Karpas-422 (cell line): ENCODE data around the gene PIAS1. TPM values are rescaled to one million over a fixed set of nuclear protein-coding genes. Genes with fewer than 3 reads are reported as not detected.
"Not testable (repeated sequence)": the region's sequence is repeated elsewhere in the genome, so short reads cannot be mapped to it uniquely, and the experiment has no call there.

Experiments
- DNase-seq: peaks from one replicate; pipeline ENCODE4 v3.0.0-alpha.2; 2015
- H2AFZ ChIP-seq: fragments of 200-600 bp; sonication (generic); 2 replicates; pipeline ENCODE4 v1.6.1; 2014; ENCODE audit warnings: antibody characterized with exemption, low read length, mixed read lengths
- H3K27ac ChIP-seq: fragments of 200-600 bp; sonication (generic); 2 replicates; pipeline ENCODE4 v1.5.1; 2014; ENCODE audit warnings: mild to moderate bottlenecking, low read length, moderate library complexity
- H3K27me3 ChIP-seq: fragments of 200-600 bp; sonication (generic); 2 replicates; pipeline ENCODE4 v1.6.1; 2014; ENCODE audit warnings: low read length, mixed read lengths
- H3K36me3 ChIP-seq: fragments of 200-600 bp; sonication (generic); 2 replicates; pipeline ENCODE4 v1.6.1; 2014; ENCODE audit warnings: low read length, mixed read lengths; ENCODE audit not compliant: insufficient read depth
- H3K4me1 ChIP-seq: fragments of 200-600 bp; sonication (generic); 2 replicates; pipeline ENCODE4 v1.6.1; 2014; ENCODE audit warnings: mild to moderate bottlenecking, low read length, mixed read lengths
- H3K4me2 ChIP-seq: fragments of 200-600 bp; sonication (generic); 2 replicates; pipeline ENCODE4 v1.6.1; 2014; ENCODE audit warnings: low read length, low read depth, mild to moderate bottlenecking; ENCODE audit not compliant: poor library complexity, severe bottlenecking
- H3K4me3 ChIP-seq: fragments of 200-600 bp; sonication (generic); 2 replicates; pipeline ENCODE4 v1.5.1; 2014; ENCODE audit warnings: mild to moderate bottlenecking, antibody characterized with exemption, low read length, mixed read lengths
- H3K79me2 ChIP-seq: fragments of 200-600 bp; sonication (generic); 2 replicates; pipeline ENCODE4 v1.6.1; 2014; ENCODE audit warnings: mild to moderate bottlenecking, low read length, mixed read lengths
- H3K9ac ChIP-seq: fragments of 200-600 bp; sonication (generic); 2 replicates; pipeline ENCODE4 v1.6.0; 2014; ENCODE audit warnings: low read length
- H3K9me2 ChIP-seq: fragments of 200-600 bp; sonication (generic), shearing (Covaris generic); replicated peaks from 2 replicates; pipeline ENCODE4 v1.6.0; 2014; ENCODE audit warnings: mild to moderate bottlenecking, low read length, moderate library complexity; ENCODE audit not compliant: insufficient read depth
- H3K9me3 ChIP-seq: fragments of 300-700, 200-600 bp; sonication (generic); 2 replicates; pipeline ENCODE4 v1.6.1; 2014; ENCODE audit warnings: low read length, mixed read lengths
- H4K20me1 ChIP-seq: fragments of 200-600 bp; sonication (generic); 2 replicates; pipeline ENCODE4 v1.6.1; 2014; ENCODE audit warnings: mild to moderate bottlenecking, antibody characterized with exemption, low read length, low read depth; ENCODE audit not compliant: insufficient read depth
- total RNA-seq: library from RNA; depleted of rRNA; stranded (reverse); fragments of >200 nt; shearing (Covaris generic); gene quantifications from 2 replicates; pipeline ENCODE4 v1.2.3, GENCODE V29; 2014; ENCODE audit warnings: low replicate concordance

Gene PIAS1
- total RNA-seq, 1 experiment from 2014 or later, result 106 TPM

- Histone ChIP-seq H3K36me3 (no peaks in the 10 kb centered on the region), H3K9me2 (no peaks in the 10 kb centered on the region), H3K4me1 (peaks cover 31% of the 10 kb centered on the region), H3K9ac (no peak overlapping the region), H3K27me3 (no peaks in the 10 kb centered on the region), H3K79me2 (peaks cover 38% of the 10 kb centered on the region), H3K27ac (no peak overlapping the region), H2AFZ (no peak overlapping the region), H3K4me2 (no peak overlapping the region), H3K4me3 (no peak overlapping the region), H3K9me3 (no peaks in the 10 kb centered on the region), H4K20me1 (peaks cover 29% of the 10 kb centered on the region)
- DNase-seq, result no peak
Observed at GRCh38 chr15:68053001-68053400, 1.1 kb upstream of the PIAS1 start.

- peaks cover 39% of the 10 kb centered on the region for H4K20me1 ChIP-seq
- peak overlapping the region; percentile 88 for H3K4me2 ChIP-seq
- no peak overlapping the region for H2AFZ ChIP-seq
- H3K27ac ChIP-seq, result peak overlapping the region; percentile 82
- no peaks in the 10 kb centered on the region for H3K9me2 ChIP-seq
- H3K4me1 ChIP-seq, result peaks cover 32% of the 10 kb centered on the region
- DNase-seq, result peak; percentile 70
- H3K9me3 ChIP-seq, result no peaks in the 10 kb centered on the region
- H3K4me3 ChIP-seq, result peak overlapping the region; percentile 95
- peak overlapping the region; percentile 87 for H3K9ac ChIP-seq
- no peaks in the 10 kb centered on the region for H3K27me3 ChIP-seq
- no peaks in the 10 kb centered on the region for H3K36me3 ChIP-seq
- H3K79me2 ChIP-seq, result peaks cover 56% of the 10 kb centered on the region
Observed at GRCh38 chr15:68054628-68055223, 611 bp downstream of the PIAS1 start.

- Histone ChIP-seq H3K27ac (peak overlapping the region; percentile 82), H4K20me1 (peaks cover 44% of the 10 kb centered on the region), H3K27me3 (no peaks in the 10 kb centered on the region), H3K79me2 (peaks cover 61% of the 10 kb centered on the region), H3K4me2 (peak overlapping the region; percentile 88), H2AFZ (no peak overlapping the region), H3K36me3 (no peaks in the 10 kb centered on the region), H3K4me3 (peak overlapping the region; percentile 95), H3K9me3 (no peaks in the 10 kb centered on the region), H3K4me1 (peaks cover 32% of the 10 kb centered on the region), H3K9ac (peak overlapping the region; percentile 87), H3K9me2 (no peaks in the 10 kb centered on the region)
- DNase-seq, result peak; percentile 91
Observed at GRCh38 chr15:68055224-68055705, 1.1 kb downstream of the PIAS1 start.

- Histone ChIP-seq H3K4me1 (peaks cover 36% of the 10 kb centered on the region), H3K79me2 (peaks cover 71% of the 10 kb centered on the region), H2AFZ (no peak overlapping the region), H3K9ac (peak overlapping the region; percentile 61), H3K9me3 (no peaks in the 10 kb centered on the region), H3K36me3 (no peaks in the 10 kb centered on the region), H4K20me1 (peaks cover 44% of the 10 kb centered on the region), H3K27ac (peak overlapping the region; percentile 82), H3K4me2 (peak overlapping the region; percentile 88), H3K4me3 (peak overlapping the region; percentile 95), H3K27me3 (no peaks in the 10 kb centered on the region), H3K9me2 (no peaks in the 10 kb centered on the region)
- DNase-seq, result peak; percentile 61
Observed at GRCh38 chr15:68056097-68056865, 2.2 kb downstream of the PIAS1 start.

- no peak for DNase-seq
- Histone ChIP-seq H3K4me3 (peak overlapping the region; percentile 95), H3K9ac (peak overlapping the region; percentile 61), H3K4me1 (peaks cover 44% of the 10 kb centered on the region), H4K20me1 (peaks cover 44% of the 10 kb centered on the region), H3K9me2 (no peaks in the 10 kb centered on the region), H3K27me3 (no peaks in the 10 kb centered on the region), H3K4me2 (peak overlapping the region; percentile 88), H3K9me3 (no peaks in the 10 kb centered on the region), H2AFZ (no peak overlapping the region), H3K27ac (peak overlapping the region; percentile 82), H3K79me2 (peaks cover 79% of the 10 kb centered on the region), H3K36me3 (no peaks in the 10 kb centered on the region)
Observed at GRCh38 chr15:68057034-68057433, 2.9 kb downstream of the PIAS1 start.

GRCh38 chr15:68057758-68058157, 3.6 kb downstream of the PIAS1 start:
- no peaks in the 10 kb centered on the region for H3K9me3 ChIP-seq
- no peak for DNase-seq
- no peak overlapping the region for H3K4me3 ChIP-seq
- no peak overlapping the region for H3K27ac ChIP-seq
- no peak overlapping the region for H3K9ac ChIP-seq
- peaks cover 51% of the 10 kb centered on the region for H3K4me1 ChIP-seq
- H2AFZ ChIP-seq, result no peak overlapping the region
- H3K4me2 ChIP-seq, result peak overlapping the region; percentile 88
- no peaks in the 10 kb centered on the region for H3K27me3 ChIP-seq
- peaks cover 86% of the 10 kb centered on the region for H3K79me2 ChIP-seq
- H3K36me3 ChIP-seq, result no peaks in the 10 kb centered on the region
- no peaks in the 10 kb centered on the region for H3K9me2 ChIP-seq
- peaks cover 44% of the 10 kb centered on the region for H4K20me1 ChIP-seq

- H3K36me3 ChIP-seq, H2AFZ ChIP-seq, H3K27ac ChIP-seq, H3K27me3 ChIP-seq, H3K9me2 ChIP-seq, H3K4me2 ChIP-seq, H3K9ac ChIP-seq, H3K4me3 ChIP-seq, DNase-seq, H3K9me3 ChIP-seq: not testable (repeated sequence)
- H3K4me1 ChIP-seq, result peaks cover 51% of the 10 kb centered on the region
- H4K20me1 ChIP-seq, result peaks cover 44% of the 10 kb centered on the region
- peaks cover 98% of the 10 kb centered on the region for H3K79me2 ChIP-seq
Observed at GRCh38 chr15:68058970-68059369, 4.9 kb downstream of the PIAS1 start.

- Histone ChIP-seq H3K9ac (no peak overlapping the region), H3K4me3 (no peak overlapping the region), H4K20me1 (peaks cover 43% of the 10 kb centered on the region), H3K36me3 (0 out of 2 replicates have a peak, but pooled peaks cover 7% of the 10 kb centered on the region), H3K9me3 (no peaks in the 10 kb centered on the region), H3K27ac (no peak overlapping the region), H3K79me2 (peaks cover 100% of the 10 kb centered on the region), H2AFZ (no peak overlapping the region), H3K4me2 (no peak overlapping the region), H3K9me2 (no peaks in the 10 kb centered on the region), H3K4me1 (peaks cover 51% of the 10 kb centered on the region), H3K27me3 (no peaks in the 10 kb centered on the region)
- no peak for DNase-seq
Observed at GRCh38 chr15:68059630-68060029, 5.5 kb downstream of the PIAS1 start.
